ENCODE data around the gene KLK5. TPM values are rescaled to one million over a fixed set of nuclear protein-coding genes. Genes with fewer than 3 reads are reported as not detected.
"Not testable (repeated sequence)": the region's sequence is repeated elsewhere in the genome, so short reads cannot be mapped to it uniquely, and the experiment has no call there.

The KLK5 gene
- polyA plus RNA-seq, 3 donors from 2014 or later, result not detected

- Mint-ChIP-seq H3K27me3 (ENCODE audit: low read depth in 3 of 3) (peaks cover 3 to 12% (median 4%) of the 10 kb centered on the region in 3 donors), H3K9me3 (no peaks in the 10 kb centered on the region), H3K36me3 (no peaks in the 10 kb centered on the region), H3K27ac (no peak overlapping the region), H3K4me1 (no peaks in the 10 kb centered on the region), H3K4me3 (no peak overlapping the region)
- DNase-seq, result no peak
Observed at GRCh38 chr19:50902640-50903039, 50.2 kb downstream of the KLK5 start.

GRCh38 chr19:50899569-50899968 lies 53.3 kb downstream of the KLK5 start:
- DNase-seq, result no peak
- Mint-ChIP-seq H3K4me3 (no peak overlapping the region), H3K36me3 (no peaks in the 10 kb centered on the region), H3K4me1 (no peaks in the 10 kb centered on the region), H3K27me3 (ENCODE audit: low read depth in 3 of 3) (peaks cover 3 to 13% (median 4%) of the 10 kb centered on the region in 3 donors), H3K27ac (no peak overlapping the region), H3K9me3 (peaks cover 0 to 3% (median 0%) of the 10 kb centered on the region in 6 donors)

GRCh38 chr19:50898018-50898417 lies 54.8 kb downstream of the KLK5 start:
- Mint-ChIP-seq H3K4me1 (no peaks in the 10 kb centered on the region), H3K4me3 (no peak overlapping the region), H3K27ac (no peak overlapping the region), H3K27me3 (ENCODE audit: low read depth in 3 of 3) (peaks cover 3 to 19% (median 4%) of the 10 kb centered on the region in 3 donors), H3K9me3 (peaks cover 0 to 3% (median 0%) of the 10 kb centered on the region in 6 donors), H3K36me3 (no peaks in the 10 kb centered on the region)
- DNase-seq, result no peak

- Mint-ChIP-seq H3K4me1 (no peaks in the 10 kb centered on the region), H3K4me3 (no peak overlapping the region), H3K36me3 (no peaks in the 10 kb centered on the region)
Observed at GRCh38 chr19:50897612-50898011, 55.2 kb downstream of the KLK5 start.

GRCh38 chr19:50897191-50897607 lies 55.6 kb downstream of the KLK5 start:
- H3K27me3 Mint-ChIP-seq (ENCODE audit: low read depth in 3 of 3), result peaks cover 2 to 17% (median 3%) of the 10 kb centered on the region in 3 donors
- no peak overlapping the region for H3K4me3 Mint-ChIP-seq
- H3K36me3 Mint-ChIP-seq, result no peaks in the 10 kb centered on the region
- no peak overlapping the region for H3K27ac Mint-ChIP-seq
- H3K9me3 Mint-ChIP-seq, result peaks cover 0 to 3% (median 0%) of the 10 kb centered on the region in 6 donors
- no peaks in the 10 kb centered on the region for H3K4me1 Mint-ChIP-seq
- no peak for DNase-seq

More at GRCh38 chr19:50897612-50898011, 55.2 kb downstream of the KLK5 start:
- Mint-ChIP-seq H3K27ac (no peak overlapping the region), H3K27me3 (ENCODE audit: low read depth in 3 of 3) (peaks cover 2 to 19% (median 3%) of the 10 kb centered on the region in 3 donors), H3K9me3 (peaks cover 0 to 3% (median 0%) of the 10 kb centered on the region in 6 donors)
- DNase-seq, result no peak

GRCh38 chr19:50896591-50897190 lies 56.1 kb downstream of the KLK5 start:
- no peak for DNase-seq
- H3K27ac Mint-ChIP-seq, result no peak overlapping the region
- no peaks in the 10 kb centered on the region for H3K4me1 Mint-ChIP-seq
- no peaks in the 10 kb centered on the region for H3K36me3 Mint-ChIP-seq
- H3K4me3 Mint-ChIP-seq, result no peak overlapping the region
- H3K27me3 Mint-ChIP-seq (ENCODE audit: low read depth in 3 of 3), result peaks cover 2 to 16% (median 3%) of the 10 kb centered on the region in 3 donors
- H3K9me3 Mint-ChIP-seq, result peaks cover 0 to 3% (median 0%) of the 10 kb centered on the region in 6 donors

- H3K27ac Mint-ChIP-seq, result not testable (repeated sequence)
- H3K27me3 Mint-ChIP-seq (ENCODE audit: low read depth in 3 of 3), result peaks cover 2 to 16% (median 3%) of the 10 kb centered on the region in 3 donors
Observed at GRCh38 chr19:50896089-50896590, 56.7 kb downstream of the KLK5 start.

GRCh38 chr19:50894478-50895356 lies 58.1 kb downstream of the KLK5 start:
- H3K4me1 Mint-ChIP-seq, result no peaks in the 10 kb centered on the region
- H3K4me3 Mint-ChIP-seq, result no peak overlapping the region
- H3K27me3 Mint-ChIP-seq (ENCODE audit: low read depth in 3 of 3), result peaks cover 2 to 19% (median 3%) of the 10 kb centered on the region in 3 donors
- no peaks in the 10 kb centered on the region for H3K36me3 Mint-ChIP-seq
- H3K9me3 Mint-ChIP-seq, result peaks cover 0 to 3% (median 0%) of the 10 kb centered on the region in 6 donors
- no peak for DNase-seq
- no peak overlapping the region for H3K27ac Mint-ChIP-seq

More at GRCh38 chr19:50896089-50896590, 56.7 kb downstream of the KLK5 start:
- not testable (repeated sequence) for H3K4me1 Mint-ChIP-seq, DNase-seq, H3K4me3 Mint-ChIP-seq, H3K9me3 Mint-ChIP-seq, H3K36me3 Mint-ChIP-seq

Other genes starting within 250 kb of the KLK5 start
- gene SHANK1, start 233.2 kb downstream of the KLK5 start, polyA plus RNA-seq, result not detected
- gene CLEC11A, start 229.7 kb downstream of the KLK5 start, polyA plus RNA-seq, result 1 to 10 TPM; 1.4 to 4.6 (median 4.2) TPM
- gene GPR32, start 182.6 kb downstream of the KLK5 start, polyA plus RNA-seq, result not detected
- gene ACP4, start 162.6 kb downstream of the KLK5 start, polyA plus RNA-seq, result not detected
- not detected for gene KLK1, start 129.3 kb downstream of the KLK5 start, polyA plus RNA-seq
- not detected for gene KLK15, start 119.5 kb downstream of the KLK5 start, polyA plus RNA-seq
- not detected for gene KLK3, start 98.1 kb downstream of the KLK5 start, polyA plus RNA-seq
- gene KLK2, start 79.6 kb downstream of the KLK5 start, polyA plus RNA-seq, result not detected
- not detected for gene KLK4, start 41.6 kb downstream of the KLK5 start, polyA plus RNA-seq
- not detected for gene KLK6, start 16.6 kb upstream of the KLK5 start, polyA plus RNA-seq
- gene KLK7, start 30.9 kb upstream of the KLK5 start, polyA plus RNA-seq, result not detected
- not detected for gene KLK8, start 48.6 kb upstream of the KLK5 start, polyA plus RNA-seq
- not detected for gene KLK10, start 66.7 kb upstream of the KLK5 start, polyA plus RNA-seq
- gene KLK11, start 73.6 kb upstream of the KLK5 start, polyA plus RNA-seq, result not detected
- gene KLK12, start 82.0 kb upstream of the KLK5 start, polyA plus RNA-seq, result not detected
- not detected for gene KLK13, start 112.1 kb upstream of the KLK5 start, polyA plus RNA-seq
- not detected for gene KLK14, start 129.8 kb upstream of the KLK5 start, polyA plus RNA-seq
- gene CTU1, start 155.4 kb upstream of the KLK5 start, polyA plus RNA-seq, result 1 to 10 TPM; 2.0 to 5.6 (median 5.0) TPM
- 10 to 100 TPM in 2 of 3 donors, 1 to 10 TPM in 1; 6.2 to 16.8 (median 11.3) TPM for gene SIGLEC9, start 171.9 kb upstream of the KLK5 start, polyA plus RNA-seq
- gene SIGLEC7, start 189.3 kb upstream of the KLK5 start, polyA plus RNA-seq, result 100 to 1,000 TPM; 108 to 213 (median 129) TPM

Data from immature natural killer cell (primary cell).